WTC11 (cell line): ENCODE data around the gene PLLP. TPM values are rescaled to one million over a fixed set of nuclear protein-coding genes. Genes with fewer than 3 reads are reported as not detected.

ENCODE experiments used
- ATAC-seq: fragments of 200-7000 bp; cut with Tn5 transposase; 2 replicates; pipeline ENCODE4 v1.10.0; 2021; ENCODE audit warnings: mild to moderate bottlenecking, moderate library complexity
- CTCF ChIA-PET: fragments of 300-600 bp; sonication (Branson Sonifier 250); formaldehyde crosslinking; loops from one replicate; lab custom pipeline; 2021; ENCODE audit warnings: antibody characterized with exemption; lab: Charles Lee
- POLR2A ChIA-PET: fragments of 350-600 bp; sonication (Branson Sonifier 250); formaldehyde crosslinking; loops from one replicate; lab custom pipeline; 2021; ENCODE audit warnings: antibody characterized with exemption; lab: Charles Lee
- DNase-seq: peaks from one replicate; pipeline ENCODE4 v3.0.0; 2021; ENCODE audit warnings: low spot score
- H3K27ac Mint-ChIP-seq: 2 replicates; pipeline ENCODE4 v1.8.0; 2021; ENCODE audit warnings: mixed read lengths
- H3K27me3 Mint-ChIP-seq: 2 replicates; pipeline ENCODE4 v1.8.0; 2021; ENCODE audit warnings: low read depth, mild to moderate bottlenecking, moderate library complexity, mixed read lengths
- H3K36me3 Mint-ChIP-seq: 2 replicates; pipeline ENCODE4 v1.8.0; 2021; ENCODE audit warnings: mixed read lengths
- H3K4me1 Mint-ChIP-seq: 2 replicates; pipeline ENCODE4 v1.8.0; 2022; ENCODE audit warnings: mixed read lengths
- H3K4me3 Mint-ChIP-seq: 2 replicates; pipeline ENCODE4 v1.8.0; 2021; ENCODE audit warnings: mild to moderate bottlenecking, moderate library complexity, mixed read lengths
- H3K9me3 Mint-ChIP-seq: 2 replicates; pipeline ENCODE4 v1.8.0; 2021; ENCODE audit warnings: mixed read lengths
- CBFB ChIP-seq: sonication (generic); formaldehyde crosslinking; IDR thresholded peaks from 2 replicates; pipeline ENCODE4 v1.8.1; 2022; ENCODE audit warnings: mild to moderate bottlenecking, low read depth, missing genetic modification reagents
- ESRRA ChIP-seq: sonication (generic); formaldehyde crosslinking; IDR thresholded peaks from 2 replicates; pipeline ENCODE4 v1.8.1; 2022; ENCODE audit warnings: mild to moderate bottlenecking, missing genetic modification reagents, borderline replicate concordance
- FOXP1 ChIP-seq: sonication (generic); formaldehyde crosslinking; IDR thresholded peaks from 2 replicates; pipeline ENCODE4 v1.8.0; 2022; ENCODE audit warnings: missing genetic modification reagents, mild to moderate bottlenecking, moderate library complexity, borderline replicate concordance
- HMGXB4 ChIP-seq: sonication (generic); formaldehyde crosslinking; IDR thresholded peaks from 2 replicates; pipeline ENCODE4 v1.8.1; 2023; ENCODE audit warnings: mild to moderate bottlenecking, moderate library complexity, missing genetic modification reagents
- NR3C1 ChIP-seq: sonication (generic); formaldehyde crosslinking; conservative IDR thresholded peaks from 2 replicates; pipeline ENCODE4 v1.8.1; 2023; ENCODE audit warnings: low read depth, mild to moderate bottlenecking, missing genetic modification reagents
- RORB ChIP-seq: fragments of 250-450 bp; sonication (Bioruptor Pico); IDR thresholded peaks from 2 replicates; pipeline ENCODE4 v1.9.0; 2021; ENCODE audit warnings: mild to moderate bottlenecking
- TCF7 ChIP-seq: sonication (generic); formaldehyde crosslinking; IDR thresholded peaks from 2 replicates; pipeline ENCODE4 v1.8.0; 2022; ENCODE audit warnings: mild to moderate bottlenecking, low read depth, missing genetic modification reagents, moderate library complexity
- TP53 ChIP-seq: sonication (generic); formaldehyde crosslinking; IDR thresholded peaks from 2 replicates; pipeline ENCODE4 v1.8.1; 2023; ENCODE audit warnings: mild to moderate bottlenecking, missing genetic modification reagents
- ZNF232 ChIP-seq: sonication (generic); formaldehyde crosslinking; IDR thresholded peaks from 2 replicates; pipeline ENCODE4 v1.8.0; 2022; ENCODE audit warnings: mild to moderate bottlenecking, missing genetic modification reagents
- ZNF263 ChIP-seq: sonication (generic); formaldehyde crosslinking; IDR thresholded peaks from 2 replicates; pipeline ENCODE4 v1.8.1; 2022; ENCODE audit warnings: low read depth, mild to moderate bottlenecking, moderate library complexity, missing genetic modification reagents
- ZNF317 ChIP-seq: sonication (generic); formaldehyde crosslinking; IDR thresholded peaks from 2 replicates; pipeline ENCODE4 v1.8.1; 2023; ENCODE audit warnings: low read depth, mild to moderate bottlenecking, moderate library complexity, missing genetic modification reagents, borderline replicate concordance
- ZNF416 ChIP-seq: fragments of 250-450 bp; sonication (Bioruptor Pico); IDR thresholded peaks from 2 replicates; pipeline ENCODE4 v1.9.0; 2021; ENCODE audit warnings: mild to moderate bottlenecking, inconsistent platforms
- ZNF423 ChIP-seq: fragments of 250-450 bp; sonication (Bioruptor Pico); IDR thresholded peaks from 2 replicates; pipeline ENCODE4 v2.1.2; 2022; ENCODE audit warnings: mild to moderate bottlenecking, moderate library complexity
- ZNF532 ChIP-seq: fragments of 250-450 bp; sonication (Bioruptor Pico); IDR thresholded peaks from 2 replicates; pipeline ENCODE4 v1.9.0; 2021; ENCODE audit warnings: mild to moderate bottlenecking, borderline replicate concordance
- total RNA-seq: library from RNA; stranded (reverse); gene quantifications from 3 replicates; pipeline ENCODE4 v1.2.3, GENCODE V29; 2021
- TF ChIP-seq, protein P1 (sequence below): fragments of 250-450 bp; sonication (Bioruptor Pico); IDR thresholded peaks from 2 replicates; pipeline ENCODE4 v1.9.0; 2021; ENCODE audit warnings: mild to moderate bottlenecking
- TF ChIP-seq, protein P2 (sequence below): sonication (generic); formaldehyde crosslinking; IDR thresholded peaks from 2 replicates; pipeline ENCODE4 v1.8.1; 2023; ENCODE audit warnings: mild to moderate bottlenecking, missing genetic modification reagents, borderline replicate concordance
- TF ChIP-seq, protein P3 (sequence below): sonication (generic); formaldehyde crosslinking; IDR thresholded peaks from 2 replicates; pipeline ENCODE4 v1.8.1; 2022; ENCODE audit warnings: low read depth, missing genetic modification reagents, borderline replicate concordance

PLLP gene
- total RNA-seq, 1 experiment from 2014 or later = 2.8 TPM

GRCh38 chr16:57216968-57217367 lies 67.5 kb downstream of the PLLP start:
- H3K4me3 Mint-ChIP-seq = no peak overlapping the region
- no peak for TF ChIP-seq ZNF423
- TF ChIP-seq, protein P1, sequence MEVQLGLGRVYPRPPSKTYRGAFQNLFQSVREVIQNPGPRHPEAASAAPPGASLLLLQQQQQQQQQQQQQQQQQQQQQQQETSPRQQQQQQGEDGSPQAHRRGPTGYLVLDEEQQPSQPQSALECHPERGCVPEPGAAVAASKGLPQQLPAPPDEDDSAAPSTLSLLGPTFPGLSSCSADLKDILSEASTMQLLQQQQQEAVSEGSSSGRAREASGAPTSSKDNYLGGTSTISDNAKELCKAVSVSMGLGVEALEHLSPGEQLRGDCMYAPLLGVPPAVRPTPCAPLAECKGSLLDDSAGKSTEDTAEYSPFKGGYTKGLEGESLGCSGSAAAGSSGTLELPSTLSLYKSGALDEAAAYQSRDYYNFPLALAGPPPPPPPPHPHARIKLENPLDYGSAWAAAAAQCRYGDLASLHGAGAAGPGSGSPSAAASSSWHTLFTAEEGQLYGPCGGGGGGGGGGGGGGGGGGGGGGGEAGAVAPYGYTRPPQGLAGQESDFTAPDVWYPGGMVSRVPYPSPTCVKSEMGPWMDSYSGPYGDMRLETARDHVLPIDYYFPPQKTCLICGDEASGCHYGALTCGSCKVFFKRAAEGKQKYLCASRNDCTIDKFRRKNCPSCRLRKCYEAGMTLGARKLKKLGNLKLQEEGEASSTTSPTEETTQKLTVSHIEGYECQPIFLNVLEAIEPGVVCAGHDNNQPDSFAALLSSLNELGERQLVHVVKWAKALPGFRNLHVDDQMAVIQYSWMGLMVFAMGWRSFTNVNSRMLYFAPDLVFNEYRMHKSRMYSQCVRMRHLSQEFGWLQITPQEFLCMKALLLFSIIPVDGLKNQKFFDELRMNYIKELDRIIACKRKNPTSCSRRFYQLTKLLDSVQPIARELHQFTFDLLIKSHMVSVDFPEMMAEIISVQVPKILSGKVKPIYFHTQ (CRISPR knock-in tag) = no peak
- no peak for TF ChIP-seq TCF7
- no peak for TF ChIP-seq ZNF532
- TF ChIP-seq ESRRA = no peak
- TF ChIP-seq, protein P2, sequence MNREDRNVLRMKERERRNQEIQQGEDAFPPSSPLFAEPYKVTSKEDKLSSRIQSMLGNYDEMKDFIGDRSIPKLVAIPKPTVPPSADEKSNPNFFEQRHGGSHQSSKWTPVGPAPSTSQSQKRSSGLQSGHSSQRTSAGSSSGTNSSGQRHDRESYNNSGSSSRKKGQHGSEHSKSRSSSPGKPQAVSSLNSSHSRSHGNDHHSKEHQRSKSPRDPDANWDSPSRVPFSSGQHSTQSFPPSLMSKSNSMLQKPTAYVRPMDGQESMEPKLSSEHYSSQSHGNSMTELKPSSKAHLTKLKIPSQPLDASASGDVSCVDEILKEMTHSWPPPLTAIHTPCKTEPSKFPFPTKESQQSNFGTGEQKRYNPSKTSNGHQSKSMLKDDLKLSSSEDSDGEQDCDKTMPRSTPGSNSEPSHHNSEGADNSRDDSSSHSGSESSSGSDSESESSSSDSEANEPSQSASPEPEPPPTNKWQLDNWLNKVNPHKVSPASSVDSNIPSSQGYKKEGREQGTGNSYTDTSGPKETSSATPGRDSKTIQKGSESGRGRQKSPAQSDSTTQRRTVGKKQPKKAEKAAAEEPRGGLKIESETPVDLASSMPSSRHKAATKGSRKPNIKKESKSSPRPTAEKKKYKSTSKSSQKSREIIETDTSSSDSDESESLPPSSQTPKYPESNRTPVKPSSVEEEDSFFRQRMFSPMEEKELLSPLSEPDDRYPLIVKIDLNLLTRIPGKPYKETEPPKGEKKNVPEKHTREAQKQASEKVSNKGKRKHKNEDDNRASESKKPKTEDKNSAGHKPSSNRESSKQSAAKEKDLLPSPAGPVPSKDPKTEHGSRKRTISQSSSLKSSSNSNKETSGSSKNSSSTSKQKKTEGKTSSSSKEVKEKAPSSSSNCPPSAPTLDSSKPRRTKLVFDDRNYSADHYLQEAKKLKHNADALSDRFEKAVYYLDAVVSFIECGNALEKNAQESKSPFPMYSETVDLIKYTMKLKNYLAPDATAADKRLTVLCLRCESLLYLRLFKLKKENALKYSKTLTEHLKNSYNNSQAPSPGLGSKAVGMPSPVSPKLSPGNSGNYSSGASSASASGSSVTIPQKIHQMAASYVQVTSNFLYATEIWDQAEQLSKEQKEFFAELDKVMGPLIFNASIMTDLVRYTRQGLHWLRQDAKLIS (CRISPR knock-in tag) = no peak
- TF ChIP-seq ZNF317 = no peak
- TF ChIP-seq CBFB (CRISPR knock-in tag) = no peak
- TF ChIP-seq, protein P3, sequence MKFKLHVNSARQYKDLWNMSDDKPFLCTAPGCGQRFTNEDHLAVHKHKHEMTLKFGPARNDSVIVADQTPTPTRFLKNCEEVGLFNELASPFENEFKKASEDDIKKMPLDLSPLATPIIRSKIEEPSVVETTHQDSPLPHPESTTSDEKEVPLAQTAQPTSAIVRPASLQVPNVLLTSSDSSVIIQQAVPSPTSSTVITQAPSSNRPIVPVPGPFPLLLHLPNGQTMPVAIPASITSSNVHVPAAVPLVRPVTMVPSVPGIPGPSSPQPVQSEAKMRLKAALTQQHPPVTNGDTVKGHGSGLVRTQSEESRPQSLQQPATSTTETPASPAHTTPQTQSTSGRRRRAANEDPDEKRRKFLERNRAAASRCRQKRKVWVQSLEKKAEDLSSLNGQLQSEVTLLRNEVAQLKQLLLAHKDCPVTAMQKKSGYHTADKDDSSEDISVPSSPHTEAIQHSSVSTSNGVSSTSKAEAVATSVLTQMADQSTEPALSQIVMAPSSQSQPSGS (CRISPR knock-in tag) = no peak
- TF ChIP-seq TP53 = no peak
- no peak for TF ChIP-seq RORB (CRISPR knock-in tag)
- no peaks in the 10 kb centered on the region for H3K9me3 Mint-ChIP-seq
- POLR2A ChIA-PET = no interaction called here
- CTCF ChIA-PET = no interaction called here
- no peak for ATAC-seq
- DNase-seq = no peak
- peaks cover 63% of the 10 kb centered on the region for H3K36me3 Mint-ChIP-seq
- H3K27ac Mint-ChIP-seq = no peak overlapping the region
- H3K4me1 Mint-ChIP-seq = no peaks in the 10 kb centered on the region
- no peaks in the 10 kb centered on the region for H3K27me3 Mint-ChIP-seq

- Mint-ChIP-seq H3K4me1 (no peaks in the 10 kb centered on the region), H3K4me3 (no peak overlapping the region), H3K27ac (no peak overlapping the region), H3K36me3 (peaks cover 55% of the 10 kb centered on the region), H3K27me3 (no peaks in the 10 kb centered on the region), H3K9me3 (no peaks in the 10 kb centered on the region)
- DNase-seq (no peak), ATAC-seq (no peak)
- TF ChIP-seq ZNF263 (no peak), TCF7 (no peak), NR3C1 (no peak), FOXP1 (no peak), HMGXB4 (CRISPR knock-in tag) (no peak), ZNF232 (CRISPR knock-in tag) (no peak), ZNF416 (CRISPR knock-in tag) (no peak)
- TF ChIP-seq, protein P1 (CRISPR knock-in tag) = no peak
- ChIA-PET CTCF (interaction anchor here (0.6 kb wide), 1 partner anchor 120 kb away, joined by 4 read pairs; no protein-coding TSS in a partner anchor), POLR2A (no interaction called here)
Measured at GRCh38 chr16:57213462-57213861, 71.0 kb downstream of the PLLP start.
